Stimulated activated CD4-positive, alpha-beta T cell treated with anti-CD3 and anti-CD28 coated beads, Interleukin-15, amount 100 ng/mL, for 24 hours (primary cell): ENCODE data around the gene MS4A7.

Experiments
- DNase-seq: peaks from one replicate; pipeline ENCODE4 v3.0.0-alpha.2; 2020

MS4A7 gene

GRCh38 chr11:60371386-60371785 lies 6.9 kb upstream of the MS4A7 start:
- no peak for DNase-seq

DNA sequence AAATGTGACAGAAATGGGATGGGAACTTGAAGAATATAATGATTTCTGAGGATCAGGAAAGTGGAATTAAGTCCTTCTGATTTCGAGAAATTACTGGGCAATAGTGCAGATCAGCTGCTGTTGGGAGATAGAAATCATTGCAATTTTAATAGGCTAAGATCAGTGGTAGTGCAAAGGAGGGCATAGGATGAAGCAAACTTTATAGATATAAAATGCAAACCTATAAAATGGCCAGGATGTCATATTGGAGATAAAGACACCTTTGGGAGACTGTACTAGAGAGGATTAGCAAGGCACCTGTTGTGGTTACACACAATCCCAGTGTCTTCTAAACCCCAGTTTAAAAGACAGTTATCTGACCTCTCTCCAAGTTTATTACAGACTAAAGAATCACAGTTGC lies 6.5 kb upstream of the MS4A7 start:
- DNase-seq, result no peak

GRCh38 chr11:60372767-60373166 lies 5.6 kb upstream of the MS4A7 start:
- DNase-seq, result no peak

GRCh38 chr11:60375316-60375715 lies 3.0 kb upstream of the MS4A7 start:
- no peak for DNase-seq

GRCh38 chr11:60376601-60377000 lies 1.7 kb upstream of the MS4A7 start:
- DNase-seq, result no peak

DNA sequence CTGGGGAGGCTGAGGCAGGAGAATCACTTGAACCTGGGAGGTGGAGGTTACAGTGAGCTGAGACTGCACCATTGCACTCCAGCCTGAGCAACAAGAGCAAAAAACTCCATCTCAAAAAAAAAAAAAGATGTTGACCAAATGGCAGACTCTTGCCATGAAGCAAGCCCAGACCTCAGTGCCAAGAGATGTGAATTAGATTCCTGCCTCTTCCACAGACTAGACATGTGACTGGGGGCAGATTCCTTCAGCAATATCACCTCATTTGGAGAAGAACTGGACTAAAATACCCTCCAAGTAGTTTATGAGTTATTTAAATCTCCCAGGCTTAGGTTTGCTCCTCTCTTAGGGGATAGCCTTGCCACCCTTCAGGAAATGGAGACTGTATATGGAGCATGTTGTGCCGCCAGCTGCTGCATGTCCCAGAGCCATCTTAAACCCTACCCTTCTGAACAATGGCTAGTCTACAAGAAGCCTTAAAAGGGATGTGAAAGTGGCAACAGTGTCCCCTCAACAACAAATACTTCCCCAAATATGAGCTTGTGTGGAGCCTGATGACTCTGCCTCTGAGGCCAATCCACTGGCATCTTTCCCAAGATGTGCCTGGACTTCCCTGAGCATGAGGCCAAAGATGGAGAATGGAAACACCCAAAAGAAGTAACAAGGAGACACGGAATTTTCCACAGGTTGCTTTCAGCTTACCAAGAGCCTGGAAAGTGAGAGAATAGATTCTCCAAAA lies 763 bp upstream of the MS4A7 start:
- no peak for DNase-seq

- no peak for DNase-seq
Measured at GRCh38 chr11:60389279-60389910, 11.1 kb downstream of the MS4A7 start.

GRCh38 chr11:60390419-60390818 lies 12.1 kb downstream of the MS4A7 start:
- DNase-seq, result no peak

DNA sequence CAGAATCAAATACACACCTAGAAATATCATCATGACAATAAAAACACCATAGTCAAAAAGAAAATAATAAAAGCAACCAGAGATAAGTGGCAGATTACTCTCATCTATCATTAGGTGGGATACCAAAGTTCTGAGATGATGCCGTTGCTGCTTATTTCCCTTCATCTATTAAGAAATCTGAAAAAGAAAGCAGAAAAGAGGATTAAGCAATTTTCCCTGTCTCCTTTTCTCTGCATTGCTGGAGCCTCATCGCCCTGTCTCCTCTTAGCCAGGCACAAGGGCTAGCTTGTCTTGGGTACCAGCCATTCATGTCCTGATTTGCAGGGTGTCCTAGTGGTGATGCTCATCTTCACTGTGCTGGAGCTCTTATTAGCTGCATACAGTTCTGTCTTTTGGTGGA lies 14.0 kb downstream of the MS4A7 start:
- DNase-seq, result no peak

DNA sequence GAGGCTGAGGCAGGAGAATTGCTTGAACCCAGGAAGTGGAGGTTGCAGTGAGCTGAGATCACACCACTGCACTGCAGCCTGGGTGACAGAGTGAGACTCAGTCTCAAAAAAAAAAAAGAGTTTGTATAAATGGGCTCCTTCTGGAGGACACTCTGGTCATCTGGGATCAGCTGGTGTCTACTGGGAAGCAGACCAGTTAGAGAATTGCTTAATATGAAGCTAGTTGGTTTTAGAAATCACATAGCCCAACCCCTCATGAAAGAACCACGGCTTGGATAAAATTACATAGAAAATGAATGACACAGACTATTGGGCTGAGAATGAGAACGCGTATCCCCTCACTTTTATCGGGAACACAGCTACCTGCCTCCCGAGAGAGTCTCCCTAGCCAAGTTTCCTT lies 14.7 kb downstream of the MS4A7 start:
- no peak for DNase-seq

DNA sequence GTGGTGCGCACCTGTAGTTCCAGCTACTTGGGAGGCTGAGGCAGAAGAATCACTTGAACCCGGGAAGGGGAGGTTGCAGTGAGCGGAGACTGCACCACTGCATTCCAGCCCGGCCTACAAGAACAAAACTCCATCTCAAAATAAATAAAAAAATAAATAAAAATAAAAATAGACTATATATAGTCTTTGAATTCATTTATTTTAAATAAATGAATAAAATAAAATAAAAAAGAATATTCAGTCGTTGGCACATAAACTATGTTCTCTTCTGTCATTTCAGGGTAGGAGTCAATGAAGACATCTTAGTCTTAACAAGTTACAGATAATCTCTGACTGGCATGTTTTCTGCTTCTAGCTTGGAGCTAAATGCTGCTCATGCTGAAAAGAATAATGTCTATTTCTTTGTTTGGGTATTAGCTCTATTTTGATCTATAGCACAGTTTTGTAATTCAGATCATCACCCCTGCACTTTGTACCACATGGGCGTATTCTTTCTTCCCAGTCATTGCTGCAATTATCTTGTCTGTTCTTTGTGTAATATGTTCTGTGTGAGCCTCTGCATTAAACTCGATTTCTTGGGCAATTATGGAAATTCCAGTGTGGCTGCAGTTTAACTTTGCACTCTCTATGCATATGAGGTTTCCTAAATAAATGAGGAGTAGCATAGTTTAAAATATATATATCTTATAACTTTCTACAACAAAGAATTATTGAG lies 16.5 kb downstream of the MS4A7 start:
- no peak for DNase-seq

GRCh38 chr11:60396382-60396781 lies 18.1 kb downstream of the MS4A7 start, which contains the start of gene MS4A14:
MS4A14 (plus strand) TSS chr11:60396459; CDS start chr11:60396579, 120 bp downstream.
- no peak for DNase-seq

DNA sequence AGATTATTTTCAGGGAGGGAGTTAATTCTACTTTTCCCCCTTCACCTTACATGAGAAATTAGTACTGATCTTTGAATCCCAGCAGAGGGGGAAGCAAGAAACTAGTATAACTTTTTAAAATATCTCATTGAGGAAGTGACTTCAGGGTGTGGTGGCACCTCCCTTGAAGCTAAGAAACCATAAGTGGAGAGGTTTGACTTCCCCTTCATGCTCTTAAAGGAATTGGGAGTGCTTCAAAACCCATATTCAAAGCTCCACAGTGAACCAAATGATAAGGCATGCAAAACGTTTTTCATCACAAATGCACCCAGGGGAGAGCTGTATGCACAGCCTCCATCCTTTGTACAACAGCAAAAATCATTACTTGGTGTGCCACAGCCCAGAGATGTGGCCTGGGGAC lies 18.5 kb downstream of the MS4A7 start:
- no peak for DNase-seq

DNA sequence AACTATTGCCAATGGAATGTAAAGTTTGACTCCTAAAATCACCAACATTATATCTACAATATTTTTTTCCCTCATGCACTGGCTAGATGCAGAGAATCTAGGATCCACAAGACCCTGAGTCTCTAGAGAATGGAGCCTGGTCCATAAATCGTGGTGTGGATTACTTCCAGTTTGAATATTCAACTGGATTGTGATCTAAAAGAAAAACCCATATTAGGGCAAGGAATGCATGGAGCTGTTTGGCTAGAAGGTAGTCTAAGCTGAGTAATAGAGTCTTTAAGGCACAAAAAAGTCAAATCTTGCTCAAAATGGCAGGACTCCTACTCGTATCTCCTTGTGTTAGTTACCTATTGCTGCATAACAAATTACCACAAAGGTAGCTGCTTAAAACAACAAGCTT lies 41.7 kb downstream of the MS4A7 start:
- DNase-seq, result no peak

GRCh38 chr11:60422609-60423008 lies 44.3 kb downstream of the MS4A7 start:
- DNase-seq, result no peak

GRCh38 chr11:60428517-60428916 lies 50.2 kb downstream of the MS4A7 start:
- DNase-seq, result no peak

GRCh38 chr11:60429272-60429671 lies 50.9 kb downstream of the MS4A7 start, which contains the start of gene MS4A5:
MS4A5 (plus strand) TSS chr11:60429572; CDS start chr11:60429675, 103 bp downstream.
- no peak for DNase-seq

GRCh38 chr11:60431251-60431650 lies 52.9 kb downstream of the MS4A7 start:
- no peak for DNase-seq

DNA sequence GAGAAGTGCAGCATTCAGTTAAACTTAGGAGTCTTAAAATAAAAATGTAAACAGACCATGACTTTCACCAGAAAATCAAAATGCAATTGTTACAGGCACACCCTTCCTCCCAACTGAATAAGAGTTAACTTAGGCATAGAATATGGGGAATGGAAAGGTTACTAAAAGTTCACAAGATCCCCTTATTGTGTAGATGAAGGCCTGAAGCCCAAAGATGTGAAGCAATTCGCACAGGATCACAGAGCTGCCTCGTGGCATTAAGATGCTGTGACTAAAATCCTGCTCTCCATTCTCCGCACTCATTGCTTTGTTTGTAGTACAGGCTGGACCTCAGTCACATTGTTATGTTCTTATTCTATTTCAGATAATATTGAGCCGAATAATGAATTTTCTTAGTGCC lies 55.1 kb downstream of the MS4A7 start:
- DNase-seq, result no peak
